HCT116 (cell line): ENCODE measurements around the gene FHOD3. TPM values are rescaled to one million over a fixed set of nuclear protein-coding genes. Genes with fewer than 3 reads are reported as not detected.

Experiments used
- ATAC-seq: fragments of 200-7000 bp; cut with Tn5 transposase; 2 replicates; pipeline ENCODE4 v1.9.1; 2020; ENCODE audit warnings: mild to moderate bottlenecking, moderate library complexity
- BruUV-seq: library from RNA; stranded (reverse); fragments of 400-500 nt; replicated peaks from 2 replicates; lab custom pipeline; 2021; lab: Mats Ljungman, UMichigan
- CTCF ChIA-PET: fragments of 300-600 bp; sonication (Branson Sonifier 250); formaldehyde crosslinking; loops from one replicate; lab custom pipeline; 2021; ENCODE audit warnings: antibody characterized with exemption; lab: Charles Lee
- POLR2A ChIA-PET: fragments of 300-600, 350-600 bp; sonication (Branson Sonifier 250); formaldehyde crosslinking; loops from one replicate; lab custom pipeline; 2021; ENCODE audit warnings: antibody characterized with exemption; lab: Charles Lee
- RAD21 ChIA-PET, 2 experiments: fragments of 300-600 bp; sonication (Branson Sonifier 250); formaldehyde crosslinking; loops; one replicate each; lab custom pipeline; 2023; ENCODE audit warnings: low total read pairs in 2 of 2; ENCODE audit not compliant: uncharacterized antibody in 2 of 2, unreplicated experiment in 2 of 2, low non-redundant PET in 1 of 2; lab: Charles Lee
- DNase-seq: peaks from one replicate; pipeline ENCODE4 v3.0.0-alpha.2; 2010; ENCODE audit warnings: low read depth, low spot score
- H2AFZ ChIP-seq: fragments of 200-600 bp; shearing (Covaris generic), sonication (generic); 2 replicates; pipeline ENCODE4 v1.6.1; 2017; ENCODE audit warnings: low read depth, mixed run types, mixed read lengths, antibody characterized with exemption, low read length; ENCODE audit not compliant: poor library complexity, severe bottlenecking
- H3K27ac ChIP-seq: 2 replicates; pipeline ENCODE4 v1.5.1; 2012; ENCODE audit warnings: low read depth, low read length
- H3K27me3 ChIP-seq: fragments of 200-600 bp; sonication (generic); 2 replicates; pipeline ENCODE4 v1.6.1; 2016; ENCODE audit warnings: mixed run types, low read length, mixed read lengths; ENCODE audit not compliant: insufficient read depth
- H3K36me3 ChIP-seq, 2 experiments: fragments of 200-500 bp in 1 of 2; fragments of 200-600 bp in 1 of 2; sonication (Bioruptor generic) in 1 of 2; sonication (generic) in 1 of 2; 2 replicates each; pipeline versions ENCODE4 v1.5.1 to v1.6.1; 2014 to 2016; ENCODE audit warnings: low read length in 2 of 2, inconsistent platforms in 1 of 2, mixed read lengths in 1 of 2, mixed run types in 1 of 2; ENCODE audit not compliant: insufficient read depth in 2 of 2, control insufficient read depth in 1 of 2
- H3K4me1 ChIP-seq, 2 experiments: fragments of 200-600 bp in 1 of 2; sonication (generic) in 1 of 2; 2 replicates each; pipeline versions ENCODE4 v1.5.1 to v1.6.1; 2012 to 2017; ENCODE audit warnings: low read length in 2 of 2, inconsistent platforms in 1 of 2, mild to moderate bottlenecking in 1 of 2, mixed read lengths in 1 of 2, mixed run types in 1 of 2, moderate library complexity in 1 of 2; ENCODE audit not compliant: insufficient read depth in 2 of 2, control insufficient read depth in 1 of 2
- H3K4me2 ChIP-seq: fragments of 200-600 bp; sonication (generic); 2 replicates; pipeline ENCODE4 v1.6.1; 2017; ENCODE audit warnings: mixed run types, low read length, mixed read lengths
- H3K4me3 ChIP-seq, 2 experiments: fragments of 200-600 bp in 1 of 2; sonication (generic) in 1 of 2; replicated peaks in 1 of 2; 2 replicates each; pipeline ENCODE4 v1.5.1; 2011 to 2016; ENCODE audit warnings: low read length in 2 of 2, control low read depth in 1 of 2, low read depth in 1 of 2, mild to moderate bottlenecking in 1 of 2, mixed read lengths in 1 of 2, mixed run types in 1 of 2
- H3K79me2 ChIP-seq: fragments of 200-600 bp; sonication (generic); 2 replicates; pipeline ENCODE4 v1.6.1; 2017; ENCODE audit warnings: mild to moderate bottlenecking, mixed run types, low read length, moderate library complexity, mixed read lengths; ENCODE audit not compliant: insufficient read depth
- H3K9ac ChIP-seq: fragments of 200-600 bp; sonication (generic); 2 replicates; pipeline ENCODE4 v1.6.1; 2016; ENCODE audit warnings: low read length, mixed read lengths
- H3K9me2 ChIP-seq: fragments of 200-600 bp; sonication (generic), shearing (Covaris generic); 2 replicates; pipeline ENCODE4 v1.6.1; 2017; ENCODE audit warnings: mixed run types, mild to moderate bottlenecking, moderate library complexity; ENCODE audit not compliant: insufficient read depth
- H3K9me3 ChIP-seq, 2 experiments: fragments of 200-500 bp in 1 of 2; fragments of 200-600 bp in 1 of 2; sonication (Bioruptor generic) in 1 of 2; sonication (generic) in 1 of 2; 2 replicates each; pipeline ENCODE4 v1.6.1; 2014 to 2017; ENCODE audit warnings: low read length in 2 of 2, mixed read lengths in 2 of 2, inconsistent platforms in 1 of 2, low read depth in 1 of 2, mild to moderate bottlenecking in 1 of 2, mixed run types in 1 of 2, moderate library complexity in 1 of 2; ENCODE audit not compliant: control insufficient read depth in 1 of 2, insufficient read depth in 1 of 2
- H4K20me1 ChIP-seq: fragments of 200-600 bp; sonication (generic), shearing (Covaris generic); 2 replicates; pipeline ENCODE4 v1.6.1; 2017; ENCODE audit warnings: mixed run types, mild to moderate bottlenecking, moderate library complexity; ENCODE audit not compliant: insufficient read depth
- CBX3 ChIP-seq: IDR thresholded peaks from 2 replicates; pipeline ENCODE4 v1.6.1; 2012; ENCODE audit warnings: low read depth
- CEBPB ChIP-seq: IDR thresholded peaks from 2 replicates; pipeline ENCODE4 v1.6.1; 2012; ENCODE audit warnings: low read depth
- CTCF ChIP-seq, 3 experiments: fragments of 200-600 bp in 1 of 3; sonication (generic) in 1 of 3; IDR thresholded peaks in 2 of 3; conservative IDR thresholded peaks in 1 of 3; 2 replicates each; pipeline ENCODE4 v1.5.1; 2012 to 2017; ENCODE audit warnings: low read depth in 2 of 3, low read length in 2 of 3, antibody characterized with exemption in 1 of 3, borderline replicate concordance in 1 of 3, control low read depth in 1 of 3, mild to moderate bottlenecking in 1 of 3, mixed read lengths in 1 of 3, mixed run types in 1 of 3, moderate library complexity in 1 of 3; ENCODE audit not compliant: insufficient read depth in 1 of 3
- ELF1 ChIP-seq: IDR thresholded peaks from 2 replicates; pipeline ENCODE4 v1.6.1; 2012; ENCODE audit warnings: low read depth, borderline replicate concordance
- JUND ChIP-seq: IDR thresholded peaks from 2 replicates; pipeline ENCODE4 v1.6.1; 2012
- MAX ChIP-seq: IDR thresholded peaks from 2 replicates; pipeline ENCODE4 v1.6.1; 2012
- POLR2A ChIP-seq: IDR thresholded peaks from 2 replicates; pipeline ENCODE4 v1.7.0; 2011; ENCODE audit warnings: borderline replicate concordance; ENCODE audit not compliant: insufficient read depth, insufficient read length; ENCODE audit errors: extremely low read depth
- POLR2AphosphoS5 ChIP-seq: IDR thresholded peaks from 2 replicates; pipeline ENCODE4 v1.6.1; 2011; ENCODE audit warnings: mild to moderate bottlenecking, low read depth, low read length, moderate library complexity
- RAD21 ChIP-seq: IDR thresholded peaks from 2 replicates; pipeline ENCODE4 v1.6.1; 2012; ENCODE audit warnings: low read depth, mild to moderate bottlenecking
- REST ChIP-seq: IDR thresholded peaks from 2 replicates; pipeline ENCODE4 v1.6.1; 2012; ENCODE audit warnings: low read depth
- SIN3A ChIP-seq: IDR thresholded peaks from 2 replicates; pipeline ENCODE4 v1.6.1; 2012; ENCODE audit warnings: low read depth
- SRF ChIP-seq: IDR thresholded peaks from 2 replicates; pipeline ENCODE4 v1.6.1; 2012; ENCODE audit warnings: low read depth
- YY1 ChIP-seq: IDR thresholded peaks from 2 replicates; pipeline ENCODE4 v1.6.1; 2011; ENCODE audit warnings: low read length, low read depth, moderate library complexity, mild to moderate bottlenecking; ENCODE audit not compliant: insufficient replicate concordance; ENCODE audit errors: extremely low read depth
- intact Hi-C: fragments of 100-400 bp; cut with micrococcal nuclease; formaldehyde crosslinking; loops from 2 replicates; pipeline ENCODE4 v1.10.0; 2022
- total RNA-seq: library from RNA; stranded (reverse); gene quantifications from one replicate; pipeline ENCODE4 v1.2.1, GENCODE V29; 2021; ENCODE audit not compliant: unreplicated experiment

Gene FHOD3
- total RNA-seq, 1 experiment from 2014 or later: 4.0 TPM

GRCh38 chr18:36769172-36769571 lies 471.7 kb downstream of the FHOD3 start (continued):
- TF ChIP-seq REST: no peak
- TF ChIP-seq, all 23 proteins: peak for 0

GRCh38 chr18:36769611-36770314 lies 472.2 kb downstream of the FHOD3 start:
- H3K27ac ChIP-seq: no peak overlapping the region
- no peaks in the 10 kb centered on the region for H3K4me1 ChIP-seq
- RAD21 ChIA-PET: no interaction called here
- TF ChIP-seq JUND (no peak), CEBPB (no peak), YY1 (no peak), ELF1 (no peak), POLR2A (no peak), CBX3 (no peak), RAD21 (peak; percentile 36; the same call in 1 of the 2 replicates), POLR2AphosphoS5 (no peak), MAX (no peak), SRF (no peak), SIN3A (no peak), CTCF (IDR thresholded peaks at IDR 0.05 in 2 of 3, conservative IDR thresholded peaks at IDR 0.05 in 1 of 3; ENCODE audit: borderline replicate concordance in 1 of 3, insufficient read depth in 1 of 3, low read depth in 2 of 3, low read length in 2 of 3) (peak; percentile 21 to 78 (median 76); a peak in 4 of 6 replicates), REST (no peak)
- TF ChIP-seq, all 23 proteins: peak for 2
- Histone ChIP-seq H3K79me2 (no peaks in the 10 kb centered on the region), H3K4me2 (no peak overlapping the region), H2AFZ (no peak overlapping the region), H4K20me1 (no peaks in the 10 kb centered on the region), H3K27me3 (no peaks in the 10 kb centered on the region), H3K36me3 (no peaks in the 10 kb centered on the region), H3K9me3 (no peaks in the 10 kb centered on the region), H3K9ac (no peak overlapping the region), H3K4me3 (no peak overlapping the region), H3K9me2 (no peaks in the 10 kb centered on the region)
- POLR2A ChIA-PET: no interaction called here
- intact Hi-C loops: loop anchor here (1.0 kb wide), 1 partner anchor 40 kb away; no protein-coding TSS in a partner anchor
- ATAC-seq (peak; percentile 86), DNase-seq (peak; percentile 13)
- no TSS peak for BruUV-seq
- CTCF ChIA-PET: no interaction called here
